Prostate gland (tissue), 2 donors: ENCODE measurements around the gene CTSO. TPM values are rescaled to one million over a fixed set of nuclear protein-coding genes. Genes with fewer than 3 reads are reported as not detected.

Experiments used
- DNase-seq: peaks from one replicate; pipeline ENCODE4 v3.0.0-alpha.2; 2019; ENCODE audit warnings: low spot score
- H3K27ac ChIP-seq, 2 donors: fragments of 200-600 bp; sonication (generic); 2 replicates each; pipeline ENCODE4 v1.5.1; 2017 to 2019
- H3K27me3 ChIP-seq: fragments of 200-600 bp; sonication (generic); replicated peaks from 2 replicates; pipeline ENCODE4 v1.5.1; 2019; ENCODE audit not compliant: insufficient read depth
- H3K36me3 ChIP-seq, 2 donors: fragments of 200-600 bp; sonication (generic); 1 replicate in 1 of 2; 2 replicates in 1 of 2; pipeline versions ENCODE4 v1.5.1 to v1.8.1; 2017 to 2019
- H3K4me1 ChIP-seq: fragments of 200-600 bp; sonication (generic); replicated peaks from 2 replicates; pipeline ENCODE4 v1.5.1; 2019
- H3K4me3 ChIP-seq, 2 donors: fragments of 200-600 bp; sonication (generic); 2 replicates each; pipeline ENCODE4 v1.5.1; 2017 to 2019
- H3K9me3 ChIP-seq: fragments of 200-600 bp; sonication (generic); 2 replicates; pipeline ENCODE4 v1.5.1; 2017
- CTCF ChIP-seq, 4 experiments: fragments of 200-600 bp in 2 of 4; fragments of 450-650 bp in 2 of 4; sonication (generic) in 2 of 4; IDR thresholded peaks; 1 replicate in 3 of 4; 2 replicates in 1 of 4; pipeline ENCODE4 v1.5.1; 2016 to 2019; ENCODE audit warnings: antibody characterized with exemption in 4 of 4, mild to moderate bottlenecking in 2 of 4, moderate library complexity in 2 of 4
- POLR2A ChIP-seq: fragments of 450-650 bp; IDR thresholded peaks from one replicate; pipeline ENCODE4 v1.6.1; 2016; ENCODE audit warnings: antibody characterized with exemption, mild to moderate bottlenecking
- POLR2AphosphoS5 ChIP-seq: sonication (generic); formaldehyde crosslinking; IDR thresholded peaks from one replicate; pipeline ENCODE4 v1.6.1; 2017; ENCODE audit warnings: antibody characterized with exemption
- WGBS: methylation state at CpG from one replicate; pipeline ENCODE4 v1.1.5; 2018; 5-methylcytosine and 5-hydroxymethylcytosine counted together
- intact Hi-C: fragments of 100-400 bp; cut with DNase I; formaldehyde crosslinking; loops from one replicate; pipeline ENCODE4 v1.14.2; 2022
- total RNA-seq, 2 donors: library from RNA; depleted of rRNA; stranded (reverse); fragments of >200 nt; gene quantifications; one replicate each; pipeline ENCODE4 v1.1.0, GENCODE V29; 2016

The CTSO gene
- total RNA-seq, 2 donors from 2014 or later: 24.9 to 37.5 TPM

- H3K27me3 ChIP-seq: no peaks in the 10 kb centered on the region
- no peaks in the 10 kb centered on the region for H3K36me3 ChIP-seq
- intact Hi-C loops: no loop called here
- no peak overlapping the region for H3K4me3 ChIP-seq
- TF ChIP-seq POLR2AphosphoS5 (no peak), POLR2A (no peak), CTCF (IDR thresholded peaks at IDR 0.05) (no peak)
- WGBS: 82% methylated on average over 2 of the region's 2 CpGs
- no peak for DNase-seq
- H3K9me3 ChIP-seq: no peaks in the 10 kb centered on the region
- no peak overlapping the region for H3K27ac ChIP-seq
- H3K4me1 ChIP-seq: no peaks in the 10 kb centered on the region
Observed at GRCh38 chr4:155966171-155966570, 12.5 kb upstream of the CTSO start.

GRCh38 chr4:155964016-155964891 lies 10.6 kb upstream of the CTSO start:
- H3K36me3 ChIP-seq: no peaks in the 10 kb centered on the region
- no peak for DNase-seq
- no peaks in the 10 kb centered on the region for H3K4me1 ChIP-seq
- no peaks in the 10 kb centered on the region for H3K27me3 ChIP-seq
- no peak for TF ChIP-seq CTCF (IDR thresholded peaks at IDR 0.05)
- no peak for TF ChIP-seq POLR2A
- no peak for TF ChIP-seq POLR2AphosphoS5
- no peaks in the 10 kb centered on the region for H3K9me3 ChIP-seq
- H3K4me3 ChIP-seq: no peak overlapping the region
- intact Hi-C loops: no loop called here
- no peak overlapping the region for H3K27ac ChIP-seq
- 85% methylated on average over 8 of the region's 8 CpGs for WGBS

DNA sequence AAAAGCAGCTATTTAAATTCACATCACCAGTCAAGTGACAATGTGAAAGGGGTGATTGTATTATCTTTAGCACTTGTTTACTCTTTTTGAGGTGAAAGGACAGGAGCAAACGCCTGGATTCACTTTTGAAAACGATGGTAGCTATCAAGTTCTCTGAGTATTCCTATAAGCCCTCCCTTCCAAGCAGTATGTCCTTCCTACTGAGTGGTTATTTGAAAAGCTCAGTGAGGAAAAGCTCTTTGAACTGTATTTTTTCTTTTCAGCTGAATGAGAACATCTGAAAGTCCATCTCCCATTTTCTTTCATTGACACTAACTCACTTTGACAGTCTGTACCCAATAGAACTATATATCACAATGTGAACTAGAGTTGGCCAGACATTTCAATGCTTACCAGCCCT lies 9.1 kb upstream of the CTSO start:
- 42% methylated on average over 2 of the region's 2 CpGs for WGBS
- Histone ChIP-seq H3K4me1 (no peaks in the 10 kb centered on the region), H3K9me3 (no peaks in the 10 kb centered on the region), H3K4me3 (no peak overlapping the region), H3K36me3 (no peaks in the 10 kb centered on the region), H3K27ac (no peak overlapping the region), H3K27me3 (no peaks in the 10 kb centered on the region)
- intact Hi-C loops: no loop called here
- no peak for DNase-seq
- no peak for TF ChIP-seq CTCF (IDR thresholded peaks at IDR 0.05)
- TF ChIP-seq POLR2A: no peak
- no peak for TF ChIP-seq POLR2AphosphoS5

GRCh38 chr4:155961575-155961974 lies 7.9 kb upstream of the CTSO start:
- no peaks in the 10 kb centered on the region for H3K4me1 ChIP-seq
- H3K4me3 ChIP-seq: no peak overlapping the region
- no peaks in the 10 kb centered on the region for H3K36me3 ChIP-seq
- H3K27me3 ChIP-seq: no peaks in the 10 kb centered on the region
- no peak overlapping the region for H3K27ac ChIP-seq
- H3K9me3 ChIP-seq: no peaks in the 10 kb centered on the region
- WGBS: 93% methylated on average over 4 of the region's 4 CpGs
- intact Hi-C loops: no loop called here
- no peak for DNase-seq
- no peak for TF ChIP-seq CTCF (IDR thresholded peaks at IDR 0.05)
- no peak for TF ChIP-seq POLR2A
- TF ChIP-seq POLR2AphosphoS5: no peak

GRCh38 chr4:155960522-155960921 lies 6.9 kb upstream of the CTSO start:
- H3K27me3 ChIP-seq: no peaks in the 10 kb centered on the region
- H3K9me3 ChIP-seq: no peaks in the 10 kb centered on the region
- H3K4me1 ChIP-seq: no peaks in the 10 kb centered on the region
- no peak overlapping the region for H3K4me3 ChIP-seq
- intact Hi-C loops: no loop called here
- no peak for DNase-seq
- TF ChIP-seq POLR2A (no peak), POLR2AphosphoS5 (no peak), CTCF (IDR thresholded peaks at IDR 0.05) (no peak)
- 23% methylated on average over 5 of the region's 5 CpGs for WGBS
- no peaks in the 10 kb centered on the region for H3K36me3 ChIP-seq
- H3K27ac ChIP-seq: no peak overlapping the region
